Suprapubic skin (tissue), 4 donors: ENCODE data around the gene MAP2K7.

ENCODE experiments used
- EP300 ChIP-seq: sonication (generic); formaldehyde crosslinking; IDR thresholded peaks from one replicate; pipeline ENCODE4 v1.6.1; 2017; ENCODE audit warnings: antibody characterized with exemption
- POLR2A ChIP-seq, 2 donors: fragments of 450-650 bp; IDR thresholded peaks; one replicate each; pipeline ENCODE4 v1.6.1; 2017; ENCODE audit warnings: antibody characterized with exemption in 2 of 2, mild to moderate bottlenecking in 2 of 2, moderate library complexity in 2 of 2
- POLR2AphosphoS5 ChIP-seq, 3 donors: sonication (generic); formaldehyde crosslinking; IDR thresholded peaks; one replicate each; pipeline ENCODE4 v1.6.1; 2017; ENCODE audit warnings: antibody characterized with exemption in 3 of 3
- TF ChIP-seq, protein P1 (sequence below), 2 donors: fragments of 200-600 bp in 1 of 2; fragments of 450-650 bp in 1 of 2; sonication (generic) in 1 of 2; IDR thresholded peaks; one replicate each; pipeline ENCODE4 v1.5.1; 2016 to 2019; ENCODE audit warnings: antibody characterized with exemption in 2 of 2, mild to moderate bottlenecking in 1 of 2, moderate library complexity in 1 of 2

DNA sequence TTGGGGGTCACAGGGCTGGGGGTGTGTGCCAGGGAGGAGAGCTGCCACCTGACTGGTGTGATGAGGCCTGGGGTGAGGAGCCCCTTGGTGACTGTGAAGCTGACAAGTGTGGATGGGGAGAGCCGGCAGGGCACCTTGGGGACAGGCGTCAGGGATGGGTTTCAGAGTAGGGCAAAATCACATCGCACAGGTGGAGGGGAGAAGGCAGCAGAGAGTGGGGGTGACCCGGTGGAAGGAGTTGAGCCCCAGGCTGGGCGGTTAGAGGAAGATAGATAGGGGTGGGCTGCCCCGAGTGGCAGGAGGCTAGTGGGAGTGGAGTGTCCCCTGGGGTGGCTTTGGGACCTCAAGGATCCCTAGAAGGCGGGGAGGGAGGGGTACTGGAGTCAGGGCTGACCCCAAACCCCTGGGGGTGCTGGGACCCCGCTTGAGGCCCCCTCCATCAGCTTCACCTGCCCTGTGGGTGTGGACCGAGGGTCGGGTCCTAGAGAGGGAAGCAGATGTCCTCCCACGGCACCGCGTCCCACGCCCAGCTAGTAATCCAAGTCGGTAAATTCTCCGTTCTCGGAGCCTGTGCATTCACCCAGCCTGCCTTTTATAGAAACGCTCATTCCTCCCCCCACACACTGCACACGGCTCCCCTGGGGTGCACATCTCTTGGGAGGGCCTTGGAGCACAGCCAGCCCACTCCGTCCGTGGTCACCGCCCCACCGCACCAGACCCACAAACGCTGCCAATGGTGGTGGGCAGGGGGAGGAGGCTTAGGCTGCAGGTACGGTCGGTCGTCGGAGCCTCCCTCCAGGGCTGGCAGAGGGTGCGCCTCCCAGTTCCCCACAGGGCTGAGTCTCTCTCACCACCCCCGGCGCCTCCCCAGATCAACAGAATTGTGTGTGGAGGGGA lies 19.9 kb downstream of the MAP2K7 start:
- TF ChIP-seq, protein P1, sequence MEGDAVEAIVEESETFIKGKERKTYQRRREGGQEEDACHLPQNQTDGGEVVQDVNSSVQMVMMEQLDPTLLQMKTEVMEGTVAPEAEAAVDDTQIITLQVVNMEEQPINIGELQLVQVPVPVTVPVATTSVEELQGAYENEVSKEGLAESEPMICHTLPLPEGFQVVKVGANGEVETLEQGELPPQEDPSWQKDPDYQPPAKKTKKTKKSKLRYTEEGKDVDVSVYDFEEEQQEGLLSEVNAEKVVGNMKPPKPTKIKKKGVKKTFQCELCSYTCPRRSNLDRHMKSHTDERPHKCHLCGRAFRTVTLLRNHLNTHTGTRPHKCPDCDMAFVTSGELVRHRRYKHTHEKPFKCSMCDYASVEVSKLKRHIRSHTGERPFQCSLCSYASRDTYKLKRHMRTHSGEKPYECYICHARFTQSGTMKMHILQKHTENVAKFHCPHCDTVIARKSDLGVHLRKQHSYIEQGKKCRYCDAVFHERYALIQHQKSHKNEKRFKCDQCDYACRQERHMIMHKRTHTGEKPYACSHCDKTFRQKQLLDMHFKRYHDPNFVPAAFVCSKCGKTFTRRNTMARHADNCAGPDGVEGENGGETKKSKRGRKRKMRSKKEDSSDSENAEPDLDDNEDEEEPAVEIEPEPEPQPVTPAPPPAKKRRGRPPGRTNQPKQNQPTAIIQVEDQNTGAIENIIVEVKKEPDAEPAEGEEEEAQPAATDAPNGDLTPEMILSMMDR (IDR thresholded peaks at IDR 0.05) = no peak
- no peak for TF ChIP-seq POLR2AphosphoS5 (IDR thresholded peaks at IDR 0.05)
- no peak for TF ChIP-seq EP300
- TF ChIP-seq POLR2A (IDR thresholded peaks at IDR 0.05) = no peak
